ENCODE data around the gene SH3PXD2A. TPM values are rescaled to one million over a fixed set of nuclear protein-coding genes. Genes with fewer than 3 reads are reported as not detected.

SH3PXD2A gene
- total and polyA plus RNA-seq, 7 donors, result 19.0 to 58.2 (median 24.5) TPM

DNA sequence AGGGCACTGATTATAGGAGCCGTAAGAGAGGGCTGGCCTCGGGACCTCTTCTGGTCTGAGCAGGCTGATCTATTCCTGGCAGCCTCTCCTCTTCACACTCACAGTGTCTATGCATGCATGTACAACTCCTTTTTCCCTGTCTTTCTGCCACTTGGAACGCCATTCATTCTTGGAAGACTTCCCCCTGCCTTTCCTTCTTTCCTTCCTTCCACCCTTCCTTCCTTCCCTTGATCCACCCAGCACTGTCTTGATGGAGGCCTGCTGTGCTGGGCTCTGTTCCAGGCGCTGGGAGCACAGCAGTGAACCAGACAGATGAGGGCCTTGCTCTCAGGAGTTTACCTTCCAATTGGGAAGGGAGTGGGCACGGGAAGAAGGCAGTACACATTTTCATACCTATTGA is 114.8 kb downstream of the SH3PXD2A start:
- TF ChIP-seq, protein P1, sequence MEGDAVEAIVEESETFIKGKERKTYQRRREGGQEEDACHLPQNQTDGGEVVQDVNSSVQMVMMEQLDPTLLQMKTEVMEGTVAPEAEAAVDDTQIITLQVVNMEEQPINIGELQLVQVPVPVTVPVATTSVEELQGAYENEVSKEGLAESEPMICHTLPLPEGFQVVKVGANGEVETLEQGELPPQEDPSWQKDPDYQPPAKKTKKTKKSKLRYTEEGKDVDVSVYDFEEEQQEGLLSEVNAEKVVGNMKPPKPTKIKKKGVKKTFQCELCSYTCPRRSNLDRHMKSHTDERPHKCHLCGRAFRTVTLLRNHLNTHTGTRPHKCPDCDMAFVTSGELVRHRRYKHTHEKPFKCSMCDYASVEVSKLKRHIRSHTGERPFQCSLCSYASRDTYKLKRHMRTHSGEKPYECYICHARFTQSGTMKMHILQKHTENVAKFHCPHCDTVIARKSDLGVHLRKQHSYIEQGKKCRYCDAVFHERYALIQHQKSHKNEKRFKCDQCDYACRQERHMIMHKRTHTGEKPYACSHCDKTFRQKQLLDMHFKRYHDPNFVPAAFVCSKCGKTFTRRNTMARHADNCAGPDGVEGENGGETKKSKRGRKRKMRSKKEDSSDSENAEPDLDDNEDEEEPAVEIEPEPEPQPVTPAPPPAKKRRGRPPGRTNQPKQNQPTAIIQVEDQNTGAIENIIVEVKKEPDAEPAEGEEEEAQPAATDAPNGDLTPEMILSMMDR (IDR thresholded peaks at IDR 0.05), result no peak
- TF ChIP-seq POLR2AphosphoS5 (IDR thresholded peaks at IDR 0.05) (no peak), POLR2A (IDR thresholded peaks at IDR 0.05) (no peak), EP300 (IDR thresholded peaks at IDR 0.05) (no peak)
- WGBS, 2 donors, result 76 to 90% methylated on average over 5 of the region's 5 CpGs
- intact Hi-C loops (cut with DNase I), result no loop called here
- Histone ChIP-seq H3K9me3 (no peaks in the 10 kb centered on the region), H3K27ac (peak overlapping the region in 3 of 4 donors; percentile 35 to 83 (median 80)), H3K4me3 (no peak overlapping the region), H3K36me3 (no peaks in the 10 kb centered on the region), H3K27me3 (no peaks in the 10 kb centered on the region), H3K4me1 (peaks cover 0 to 36% (median 33%) of the 10 kb centered on the region in 4 donors)
- DNase-seq, result no peak

DNA sequence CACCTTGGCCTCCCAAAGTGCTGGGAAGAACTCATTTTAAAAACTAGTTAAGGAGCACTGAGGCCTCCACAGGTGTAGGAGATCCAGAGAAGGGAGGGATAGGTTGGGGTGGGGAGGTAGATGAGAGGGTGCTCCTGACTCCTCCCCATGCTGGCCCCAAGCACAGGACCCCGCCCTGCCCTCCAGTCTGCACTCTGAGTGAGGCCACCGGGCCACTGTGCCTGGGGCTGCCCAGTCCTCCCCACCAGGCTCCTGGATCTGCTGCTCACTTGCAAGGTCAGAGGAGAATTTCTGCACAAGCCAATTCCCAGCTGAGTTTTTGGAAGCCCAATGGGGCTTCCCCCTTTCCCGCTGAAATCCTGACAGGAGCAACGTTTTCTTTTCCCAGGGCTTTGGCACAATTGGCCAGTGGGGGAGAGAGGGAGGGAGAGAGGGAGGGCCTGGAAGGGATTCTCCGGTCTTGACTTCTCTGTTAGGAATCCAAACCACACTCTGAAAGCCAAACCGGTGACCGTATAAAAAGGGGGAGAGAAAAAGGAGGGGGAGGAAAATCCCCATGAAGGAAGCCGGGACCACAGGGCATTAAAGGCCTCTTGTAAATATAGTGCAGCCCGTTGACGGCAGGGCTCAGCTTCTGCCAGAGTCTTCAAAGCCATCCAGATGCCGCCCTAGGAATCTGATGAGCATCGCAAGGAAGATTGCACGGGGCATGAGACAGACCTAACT is 116.2 kb downstream of the SH3PXD2A start:
- peak; percentile 87 for DNase-seq
- peak in 1 of 4 donors; percentile 16 for TF ChIP-seq EP300 (IDR thresholded peaks at IDR 0.05)
- TF ChIP-seq POLR2AphosphoS5 (IDR thresholded peaks at IDR 0.05), result peak in 3 of 4 donors; percentile 35 to 55 (median 50)
- no peak for TF ChIP-seq POLR2A (IDR thresholded peaks at IDR 0.05)
- TF ChIP-seq, protein P1 (IDR thresholded peaks at IDR 0.05), result no peak
- Histone ChIP-seq H3K27me3 (no peaks in the 10 kb centered on the region), H3K4me1 (peaks cover 0 to 36% (median 33%) of the 10 kb centered on the region in 4 donors), H3K36me3 (no peaks in the 10 kb centered on the region), H3K27ac (peak overlapping the region; percentile 59 to 83 (median 77)), H3K4me3 (peak overlapping the region in 2 of 4 donors; percentile 6 to 9), H3K9me3 (no peaks in the 10 kb centered on the region)
- WGBS, 2 donors, result 65 to 69% methylated on average over 13 of the region's 13 CpGs
- intact Hi-C loops (cut with DNase I), result loop anchor here (5.0 kb wide), 1 partner anchor 38 kb away; no protein-coding TSS in a partner anchor

DNA sequence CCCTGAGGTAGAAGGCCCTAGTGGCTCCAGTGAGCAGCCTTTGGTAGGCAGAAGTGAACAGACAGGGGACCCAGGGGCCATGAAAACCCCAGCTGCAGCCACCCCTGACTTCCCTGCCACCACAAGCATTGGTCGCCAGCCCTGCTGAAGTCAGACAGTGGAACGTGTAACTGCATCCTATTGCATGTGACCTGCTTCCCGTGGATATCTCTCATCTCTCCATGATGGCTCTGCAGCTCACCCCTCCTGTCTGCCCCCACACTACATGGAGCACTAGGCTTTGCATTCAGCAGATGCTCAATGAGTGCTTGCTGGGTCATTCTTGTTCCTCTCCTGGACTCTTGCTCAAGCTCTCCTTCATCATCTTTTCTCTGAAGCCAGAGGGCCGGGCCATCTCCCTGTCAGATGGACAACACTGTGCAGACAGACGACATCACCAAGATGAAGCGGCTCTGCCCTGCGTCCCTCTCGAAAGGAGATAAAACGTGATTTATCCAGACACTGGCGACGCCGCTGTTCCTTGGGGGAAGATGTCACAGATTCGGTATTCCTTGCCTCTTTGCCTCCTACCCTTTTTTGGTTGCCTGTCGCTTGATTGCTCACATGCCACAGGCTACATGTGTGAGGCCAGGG is 117.5 kb downstream of the SH3PXD2A start:
- WGBS, 2 donors, result 90 to 96% methylated on average over 14 of the region's 14 CpGs
- no peaks in the 10 kb centered on the region for H3K36me3 ChIP-seq
- H3K27me3 ChIP-seq, result no peaks in the 10 kb centered on the region
- H3K4me1 ChIP-seq, result peaks cover 0 to 36% (median 33%) of the 10 kb centered on the region in 4 donors
- intact Hi-C loops (cut with DNase I), result loop anchor here (5.0 kb wide), 1 partner anchor 39 kb away; no protein-coding TSS in a partner anchor
- H3K27ac ChIP-seq, result peak overlapping the region in 3 of 4 donors; percentile 59 to 83 (median 80)
- TF ChIP-seq EP300 (IDR thresholded peaks at IDR 0.05), result no peak
- TF ChIP-seq, protein P1 (IDR thresholded peaks at IDR 0.05), result no peak
- TF ChIP-seq POLR2AphosphoS5 (IDR thresholded peaks at IDR 0.05), result no peak
- TF ChIP-seq POLR2A (IDR thresholded peaks at IDR 0.05), result no peak
- H3K4me3 ChIP-seq, result no peak overlapping the region
- no peaks in the 10 kb centered on the region for H3K9me3 ChIP-seq
- DNase-seq, result no peak

DNA sequence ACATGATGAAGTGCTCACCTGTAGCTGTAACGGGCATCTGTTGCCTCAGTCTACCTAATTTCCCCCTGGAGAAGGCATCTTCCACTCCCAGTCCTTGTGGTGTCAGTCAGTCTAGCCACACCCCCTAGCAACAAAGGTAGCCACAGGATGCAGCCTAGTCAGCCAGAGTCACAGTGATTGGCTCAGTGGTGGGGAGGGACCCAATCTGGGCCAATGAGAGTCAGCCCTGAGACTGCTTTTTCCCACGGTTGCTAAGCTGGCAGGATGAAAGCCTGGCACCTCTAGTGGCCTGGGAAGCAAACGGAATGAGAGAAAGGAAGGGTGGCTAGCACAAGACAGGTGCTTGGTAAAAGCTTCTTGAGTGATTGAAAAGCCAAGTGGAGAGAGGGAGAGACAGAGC is 118.6 kb downstream of the SH3PXD2A start:
- intact Hi-C loops (cut with DNase I), result loop anchor here (5.0 kb wide), 1 partner anchor 41 kb away; no protein-coding TSS in a partner anchor
- Histone ChIP-seq H3K9me3 (no peaks in the 10 kb centered on the region), H3K27me3 (no peaks in the 10 kb centered on the region), H3K4me3 (no peak overlapping the region), H3K4me1 (peaks cover 0 to 36% (median 33%) of the 10 kb centered on the region in 4 donors), H3K36me3 (no peaks in the 10 kb centered on the region), H3K27ac (no peak overlapping the region)
- no peak for DNase-seq
- WGBS, 2 donors, result 78 to 82% methylated on average over 3 of the region's 3 CpGs
- TF ChIP-seq POLR2AphosphoS5 (IDR thresholded peaks at IDR 0.05), result no peak
- no peak for TF ChIP-seq EP300 (IDR thresholded peaks at IDR 0.05)
- TF ChIP-seq, protein P1 (IDR thresholded peaks at IDR 0.05), result no peak
- no peak for TF ChIP-seq POLR2A (IDR thresholded peaks at IDR 0.05)

Measured in sigmoid colon (tissue), 7 donors.